Left ventricle myocardium inferior (tissue), 1 donor: ENCODE data around the gene CLUH. TPM values are rescaled to one million over a fixed set of nuclear protein-coding genes. Genes with fewer than 3 reads are reported as not detected.

Experiments
- DNase-seq: peaks from one replicate; pipeline ENCODE4 v3.0.0-alpha.2; 2020
- H3K27ac ChIP-seq: fragments of 200-600 bp; replicated peaks from 2 replicates; pipeline ENCODE4 v1.8.0; 2021
- H3K27me3 ChIP-seq: fragments of 200-600 bp; 2 replicates; pipeline ENCODE4 v1.8.0; 2021; ENCODE audit warnings: low read depth
- H3K36me3 ChIP-seq: fragments of 200-600 bp; 2 replicates; pipeline ENCODE4 v1.8.0; 2021
- H3K4me1 ChIP-seq: fragments of 200-600 bp; 2 replicates; pipeline ENCODE4 v1.8.0; 2021
- H3K4me3 ChIP-seq: fragments of 200-600 bp; 2 replicates; pipeline ENCODE4 v1.8.0; 2021; ENCODE audit warnings: mild to moderate bottlenecking, moderate library complexity
- H3K9me3 ChIP-seq: fragments of 200-600 bp; replicated peaks from 2 replicates; pipeline ENCODE4 v1.8.0; 2021
- intact Hi-C: fragments of 100-400 bp; cut with micrococcal nuclease; formaldehyde crosslinking; loops from one replicate; pipeline ENCODE4 v1.11.0; 2022
- total RNA-seq: library from RNA; stranded (reverse); fragmentation: NEBNext Ultra II Directional; extraction: Animal tissue kit (Norgen Biotek cat#: 25700); gene quantifications from one replicate; pipeline ENCODE4 v1.2.1, GENCODE V29; 2021
- TF ChIP-seq, protein P1 (sequence below): fragments of 200-600 bp; IDR thresholded peaks from 2 replicates; pipeline ENCODE4 v1.8.0; 2021; ENCODE audit warnings: antibody characterized with exemption, mild to moderate bottlenecking, borderline replicate concordance
- donor health status: DM: no; HTN: yes; CAD: no; lungs with severe emphysema.

Gene CLUH
- total RNA-seq, 1 donor from 2014 or later: 181 TPM

DNA sequence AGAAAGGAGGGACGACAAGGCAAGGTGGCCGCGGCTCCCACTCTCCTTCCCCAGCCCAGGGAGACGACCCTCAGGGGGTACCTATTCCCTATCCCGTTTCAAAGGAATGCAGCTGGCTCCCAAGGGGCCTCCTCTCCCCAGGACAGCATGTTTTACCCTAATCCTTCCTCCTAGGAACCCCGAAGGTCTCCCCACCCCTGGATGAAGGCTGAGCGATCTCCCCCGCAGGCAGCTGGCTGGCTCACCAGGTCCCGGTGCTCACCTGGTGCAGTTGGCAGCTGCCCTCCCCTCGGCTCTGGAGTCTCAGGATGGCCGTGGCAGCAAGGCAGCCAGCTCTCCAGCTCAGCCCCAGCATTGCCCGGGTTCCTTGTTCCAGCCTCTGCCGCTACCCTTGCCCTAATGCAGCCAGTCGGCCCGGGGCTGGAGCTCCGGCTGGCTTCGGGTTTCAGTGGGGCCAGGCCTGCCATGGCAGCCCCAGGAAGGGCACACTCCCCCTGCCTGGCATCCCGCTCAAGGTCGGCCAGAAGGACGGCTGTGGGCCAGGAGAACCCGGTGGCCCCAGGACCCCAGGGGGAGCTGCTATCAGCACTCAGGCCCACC, 4.6 kb downstream of the CLUH start:
- intact Hi-C loops: no loop called here

DNA sequence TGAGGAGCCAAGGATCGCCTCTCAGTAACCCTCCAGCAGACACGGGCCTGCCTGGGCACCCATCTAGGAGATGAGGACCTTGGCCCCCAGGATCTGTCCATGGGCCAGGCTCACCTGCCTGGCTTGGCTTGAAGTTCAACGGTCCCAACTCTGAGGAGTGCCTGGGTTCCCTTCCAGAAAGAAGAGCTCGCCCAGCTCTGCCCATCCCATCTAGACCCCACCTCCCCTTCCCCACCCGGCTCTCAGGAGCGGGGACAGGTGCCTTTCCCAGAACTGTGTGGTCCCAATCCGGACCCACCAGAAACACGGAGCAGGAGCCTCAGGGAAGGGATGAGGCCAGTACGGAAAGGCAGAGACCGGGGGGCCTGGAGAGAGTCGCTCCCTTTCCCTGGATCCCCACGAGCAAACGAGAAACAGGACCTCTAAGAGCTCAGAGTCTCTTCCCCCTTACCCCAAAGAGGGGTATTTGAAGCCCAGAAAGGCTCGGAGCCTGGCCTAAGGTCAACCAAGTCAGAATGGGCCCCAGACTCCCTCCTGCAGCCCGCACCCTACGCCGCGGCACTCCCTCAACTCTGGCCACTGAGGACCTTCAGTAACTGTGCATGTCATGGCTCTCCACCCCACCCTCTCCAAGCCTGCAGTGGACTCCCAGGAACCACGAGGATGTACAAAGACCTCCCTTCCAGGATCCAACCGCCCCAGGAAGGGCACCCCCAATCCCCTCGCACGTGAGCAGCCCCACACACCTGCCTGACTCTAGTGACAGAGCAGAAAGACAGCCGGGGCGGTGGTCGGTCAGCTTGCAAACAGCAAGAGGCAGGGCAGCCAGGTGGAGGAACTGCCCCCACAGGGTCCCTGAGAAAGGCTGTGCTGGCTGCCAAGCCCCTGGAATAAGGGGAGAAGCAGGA, 5.4 kb downstream of the CLUH start:
- no peak for DNase-seq
- peak overlapping the region; percentile 97 for H3K27ac ChIP-seq

More for the DNA sequence above, 4.6 kb downstream of the CLUH start:
- Histone ChIP-seq H3K9me3 (no peaks in the 10 kb centered on the region), H3K4me3 (peak overlapping the region; percentile 88), H3K4me1 (peaks cover 73% of the 10 kb centered on the region), H3K27ac (peak overlapping the region; percentile 97), H3K27me3 (no peaks in the 10 kb centered on the region), H3K36me3 (peaks cover 23% of the 10 kb centered on the region)
- TF ChIP-seq, protein P1, sequence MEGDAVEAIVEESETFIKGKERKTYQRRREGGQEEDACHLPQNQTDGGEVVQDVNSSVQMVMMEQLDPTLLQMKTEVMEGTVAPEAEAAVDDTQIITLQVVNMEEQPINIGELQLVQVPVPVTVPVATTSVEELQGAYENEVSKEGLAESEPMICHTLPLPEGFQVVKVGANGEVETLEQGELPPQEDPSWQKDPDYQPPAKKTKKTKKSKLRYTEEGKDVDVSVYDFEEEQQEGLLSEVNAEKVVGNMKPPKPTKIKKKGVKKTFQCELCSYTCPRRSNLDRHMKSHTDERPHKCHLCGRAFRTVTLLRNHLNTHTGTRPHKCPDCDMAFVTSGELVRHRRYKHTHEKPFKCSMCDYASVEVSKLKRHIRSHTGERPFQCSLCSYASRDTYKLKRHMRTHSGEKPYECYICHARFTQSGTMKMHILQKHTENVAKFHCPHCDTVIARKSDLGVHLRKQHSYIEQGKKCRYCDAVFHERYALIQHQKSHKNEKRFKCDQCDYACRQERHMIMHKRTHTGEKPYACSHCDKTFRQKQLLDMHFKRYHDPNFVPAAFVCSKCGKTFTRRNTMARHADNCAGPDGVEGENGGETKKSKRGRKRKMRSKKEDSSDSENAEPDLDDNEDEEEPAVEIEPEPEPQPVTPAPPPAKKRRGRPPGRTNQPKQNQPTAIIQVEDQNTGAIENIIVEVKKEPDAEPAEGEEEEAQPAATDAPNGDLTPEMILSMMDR: no peak
- DNase-seq: no peak

DNA sequence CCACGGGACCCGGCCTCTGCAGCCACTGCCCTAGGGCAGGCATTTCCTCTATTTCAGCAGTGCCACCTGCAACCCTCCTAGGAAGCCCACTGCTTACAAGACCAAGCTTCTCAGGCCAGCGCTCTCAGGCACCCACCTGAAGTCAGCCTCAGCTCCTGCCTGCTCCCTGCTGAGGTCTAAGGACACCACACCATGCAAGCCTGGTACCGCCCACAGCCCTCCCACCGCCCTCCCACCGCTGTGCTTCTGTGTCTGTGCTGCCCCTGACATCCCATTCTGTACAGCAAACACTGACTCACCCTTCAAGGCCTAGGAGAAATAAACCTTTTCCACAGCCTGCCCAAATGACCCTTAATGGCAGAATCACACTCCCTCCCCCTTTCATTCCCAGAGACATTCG, 6.3 kb downstream of the CLUH start:
- peaks cover 41% of the 10 kb centered on the region for H3K36me3 ChIP-seq
- no peak for DNase-seq
- peaks cover 61% of the 10 kb centered on the region for H3K4me1 ChIP-seq
- H3K27me3 ChIP-seq: no peaks in the 10 kb centered on the region
- H3K4me3 ChIP-seq: peak overlapping the region; percentile 88
- TF ChIP-seq, protein P1: no peak
- peak overlapping the region; percentile 97 for H3K27ac ChIP-seq
- intact Hi-C loops: no loop called here
- no peaks in the 10 kb centered on the region for H3K9me3 ChIP-seq

More for the DNA sequence above, 5.4 kb downstream of the CLUH start:
- Histone ChIP-seq H3K9me3 (no peaks in the 10 kb centered on the region), H3K4me3 (peak overlapping the region; percentile 88), H3K4me1 (peaks cover 69% of the 10 kb centered on the region), H3K27me3 (no peaks in the 10 kb centered on the region), H3K36me3 (peaks cover 32% of the 10 kb centered on the region)
- intact Hi-C loops: no loop called here
- TF ChIP-seq, protein P1: no peak

DNA sequence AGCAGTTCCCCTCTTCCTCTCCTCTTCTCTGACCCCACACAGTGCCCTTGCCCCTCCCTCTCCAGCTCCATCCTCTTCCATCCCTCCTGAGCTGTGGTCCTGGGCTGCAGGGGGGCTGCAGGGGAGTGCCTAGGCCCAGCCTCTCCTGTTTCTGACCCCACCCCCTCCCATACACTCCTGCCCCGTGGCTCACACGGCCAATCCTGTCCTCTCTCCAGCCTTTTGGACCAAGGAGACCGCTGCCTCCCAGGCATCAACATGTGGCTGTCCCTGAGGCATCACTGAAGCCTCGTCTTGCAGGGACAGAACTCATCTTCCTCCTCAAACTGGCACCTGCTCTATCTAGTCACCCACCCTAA, 6.7 kb downstream of the CLUH start:
- Histone ChIP-seq H3K4me1 (peaks cover 57% of the 10 kb centered on the region), H3K27me3 (no peaks in the 10 kb centered on the region), H3K27ac (peak overlapping the region; percentile 97), H3K9me3 (no peaks in the 10 kb centered on the region), H3K4me3 (peak overlapping the region; percentile 88), H3K36me3 (peaks cover 44% of the 10 kb centered on the region)
- TF ChIP-seq, protein P1: no peak
- no peak for DNase-seq
- intact Hi-C loops: no loop called here

DNA sequence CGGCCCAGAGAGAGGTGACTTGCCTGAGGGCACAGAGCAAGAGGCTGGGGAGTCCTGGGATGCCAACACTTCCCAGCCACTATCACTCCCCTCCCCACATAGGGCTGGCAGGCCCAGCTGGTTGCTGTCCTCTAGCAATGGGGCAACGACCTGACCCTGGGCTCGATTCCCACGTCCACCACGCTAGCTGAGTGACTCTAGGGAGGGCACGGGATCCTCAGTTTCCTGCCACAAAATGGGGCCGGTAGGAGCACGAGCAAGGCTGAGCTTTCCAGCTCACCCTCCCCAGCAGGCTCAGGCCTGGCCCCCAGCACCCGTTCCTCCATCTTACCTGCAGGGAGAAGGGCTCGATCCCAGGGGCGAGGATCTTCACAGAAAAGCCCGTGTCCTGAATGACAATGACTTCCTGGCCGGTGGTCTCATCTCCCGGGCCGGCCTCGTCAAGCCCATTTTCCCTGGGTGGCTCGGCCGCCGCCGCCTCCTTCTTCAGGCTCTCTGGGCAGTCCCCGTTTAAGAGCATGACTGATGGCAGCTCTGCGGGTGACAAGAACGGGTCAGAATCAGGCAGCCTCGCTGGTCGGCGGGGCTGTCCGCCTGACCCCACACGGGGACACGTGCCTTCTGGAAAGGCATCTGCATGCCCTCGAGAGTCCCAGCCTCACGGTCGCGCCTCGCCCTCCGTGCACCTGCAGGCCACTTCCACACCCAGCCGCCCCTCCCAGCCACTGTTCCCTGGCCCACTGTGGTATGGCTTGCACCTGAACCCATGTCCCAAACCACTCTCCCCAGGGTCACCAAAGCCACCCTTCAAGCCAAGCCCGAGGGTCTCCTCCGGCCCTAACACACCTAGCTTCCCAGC, 7.3 kb downstream of the CLUH start:
- no peak for DNase-seq
- TF ChIP-seq, protein P1: no peak
- Histone ChIP-seq H3K9me3 (no peaks in the 10 kb centered on the region), H3K36me3 (peaks cover 51% of the 10 kb centered on the region), H3K27me3 (no peaks in the 10 kb centered on the region), H3K4me3 (peak overlapping the region; percentile 88), H3K27ac (peak overlapping the region; percentile 97), H3K4me1 (peaks cover 51% of the 10 kb centered on the region)
- intact Hi-C loops: no loop called here
